ENCODE measurements around the gene OR4C5.
"Not testable (repeated sequence)": the region's sequence is repeated elsewhere in the genome, so short reads cannot be mapped to it uniquely, and the experiment has no call there.

OR4C5 gene
- 0 reads per million in 2 donors for total RNA-seq

- DNase-seq = no peak
These were observed at the start of gene OR4C5 for GRCh38 chr11:48366365-48366764. Gene OR4C5, minus strand, starts transcription at chr11:48366465. Its CDS starts 0 bp downstream, at chr11:48366465.

GRCh38 chr11:48384670-48385069, 18.4 kb upstream of the OR4C5 start:
- no peak for DNase-seq

- DNase-seq = not testable (repeated sequence)
These were observed 17.9 kb upstream of the OR4C5 start for GRCh38 chr11:48384151-48384550.

- not testable (repeated sequence) for DNase-seq
These were observed 5.0 kb downstream of the OR4C5 start for GRCh38 chr11:48361289-48361688.

GRCh38 chr11:48354677-48355076, 11.6 kb downstream of the OR4C5 start:
- no peak for DNase-seq

GRCh38 chr11:48354013-48354412, 12.3 kb downstream of the OR4C5 start:
- no peak for DNase-seq

GRCh38 chr11:48346286-48346685, 20.0 kb downstream of the OR4C5 start:
- DNase-seq = peak in 2 of 5 experiments; percentile 2

- not testable (repeated sequence) for DNase-seq
These were observed 23.8 kb downstream of the OR4C5 start for GRCh38 chr11:48342505-48342904.

- peak in 2 of 5 experiments; percentile 2 to 7 for DNase-seq
These were observed 24.8 kb downstream of the OR4C5 start for GRCh38 chr11:48341466-48341865.

GRCh38 chr11:48324620-48325019, 41.6 kb downstream of the OR4C5 start, which contains the start of gene OR4C3:
Gene OR4C3, plus strand, starts transcription at chr11:48324920. Its CDS starts 102 bp downstream, at chr11:48325022.
- not testable (repeated sequence) for DNase-seq

- not testable (repeated sequence) for DNase-seq
These were observed 46.5 kb downstream of the OR4C5 start for GRCh38 chr11:48319813-48320212.

Measured in T-helper 2 cell (primary cell).